Muscle layer of colon (tissue), 2 donors: ENCODE measurements around the gene FAM193A.
"Not testable (repeated sequence)": the region's sequence is repeated elsewhere in the genome, so short reads cannot be mapped to it uniquely, and the experiment has no call there.

Experiments
- H3K27ac ChIP-seq: one replicate; pipeline ENCODE4 v1.7.0; 2013; ENCODE audit warnings: low read depth, mild to moderate bottlenecking, low read length, moderate library complexity
- H3K27me3 ChIP-seq, 2 donors: one replicate each; pipeline ENCODE4 v1.7.0; 2013; ENCODE audit warnings: low read length in 2 of 2, mild to moderate bottlenecking in 2 of 2; ENCODE audit not compliant: insufficient read depth in 2 of 2, control insufficient read depth in 1 of 2
- H3K36me3 ChIP-seq: one replicate; pipeline ENCODE4 v1.7.0; 2013; ENCODE audit warnings: mild to moderate bottlenecking, low read length; ENCODE audit not compliant: insufficient read depth
- H3K4me1 ChIP-seq: one replicate; pipeline ENCODE4 v1.7.0; 2013; ENCODE audit warnings: mild to moderate bottlenecking, low read length; ENCODE audit not compliant: insufficient read depth
- H3K4me3 ChIP-seq, 2 donors: one replicate each; pipeline ENCODE4 v1.7.0; 2013; ENCODE audit warnings: low read length in 2 of 2, low read depth in 1 of 2, mild to moderate bottlenecking in 1 of 2, moderate library complexity in 1 of 2
- H3K9ac ChIP-seq: one replicate; pipeline ENCODE4 v1.7.0; 2013; ENCODE audit warnings: low read length
- H3K9me3 ChIP-seq: one replicate; pipeline ENCODE4 v1.7.0; 2013; ENCODE audit warnings: mild to moderate bottlenecking, low read length
- donor health status: abdominal sarcoma.
- donor health status: Adenocarcinoma of cecum.

FAM193A gene

GRCh38 chr4:2583092-2583491, 46.6 kb downstream of the FAM193A start:
- Histone ChIP-seq H3K9ac (no peak overlapping the region), H3K36me3 (no peaks in the 10 kb centered on the region), H3K27ac (no peak overlapping the region), H3K9me3 (no peaks in the 10 kb centered on the region), H3K27me3 (no peaks in the 10 kb centered on the region), H3K4me3 (no peak overlapping the region), H3K4me1 (peaks cover 32% of the 10 kb centered on the region)

GRCh38 chr4:2583517-2583916, 47.1 kb downstream of the FAM193A start:
- no peaks in the 10 kb centered on the region for H3K36me3 ChIP-seq
- H3K9me3 ChIP-seq: no peaks in the 10 kb centered on the region
- H3K27me3 ChIP-seq: no peaks in the 10 kb centered on the region
- H3K4me3 ChIP-seq: no peak overlapping the region
- no peak overlapping the region for H3K9ac ChIP-seq
- peaks cover 36% of the 10 kb centered on the region for H3K4me1 ChIP-seq
- H3K27ac ChIP-seq: no peak overlapping the region

GRCh38 chr4:2586502-2586901, 50.1 kb downstream of the FAM193A start:
- H3K36me3 ChIP-seq: no peaks in the 10 kb centered on the region
- H3K4me1 ChIP-seq: peaks cover 50% of the 10 kb centered on the region
- H3K27ac ChIP-seq: no peak overlapping the region
- H3K4me3 ChIP-seq: no peak overlapping the region
- H3K9ac ChIP-seq: no peak overlapping the region
- no peaks in the 10 kb centered on the region for H3K9me3 ChIP-seq
- no peaks in the 10 kb centered on the region for H3K27me3 ChIP-seq

GRCh38 chr4:2587213-2587823, 50.9 kb downstream of the FAM193A start:
- Histone ChIP-seq H3K36me3 (no peaks in the 10 kb centered on the region), H3K4me1 (peaks cover 51% of the 10 kb centered on the region), H3K27me3 (no peaks in the 10 kb centered on the region), H3K4me3 (no peak overlapping the region), H3K9me3 (no peaks in the 10 kb centered on the region), H3K9ac (no peak overlapping the region), H3K27ac (no peak overlapping the region)

- no peaks in the 10 kb centered on the region for H3K27me3 ChIP-seq
- H3K4me3 ChIP-seq: no peak overlapping the region
- peaks cover 51% of the 10 kb centered on the region for H3K4me1 ChIP-seq
- H3K9ac ChIP-seq: no peak overlapping the region
- no peak overlapping the region for H3K27ac ChIP-seq
- H3K9me3 ChIP-seq: no peaks in the 10 kb centered on the region
- no peaks in the 10 kb centered on the region for H3K36me3 ChIP-seq
These were observed 51.8 kb downstream of the FAM193A start for GRCh38 chr4:2588259-2588658.

GRCh38 chr4:2591189-2591588, 54.7 kb downstream of the FAM193A start:
- Histone ChIP-seq H3K27ac (no peak overlapping the region), H3K27me3 (no peaks in the 10 kb centered on the region), H3K9ac (no peak overlapping the region), H3K4me3 (no peak overlapping the region), H3K4me1 (peaks cover 62% of the 10 kb centered on the region), H3K9me3 (no peaks in the 10 kb centered on the region), H3K36me3 (peaks cover 3% of the 10 kb centered on the region)

- not testable (repeated sequence) for H3K9ac ChIP-seq, H3K9me3 ChIP-seq, H3K4me3 ChIP-seq, H3K27ac ChIP-seq, H3K27me3 ChIP-seq
- peaks cover 68% of the 10 kb centered on the region for H3K4me1 ChIP-seq
- H3K36me3 ChIP-seq: peaks cover 11% of the 10 kb centered on the region
These were observed 55.6 kb downstream of the FAM193A start for GRCh38 chr4:2592014-2592413.

GRCh38 chr4:2592572-2592971, 56.1 kb downstream of the FAM193A start:
- no peak overlapping the region for H3K9ac ChIP-seq
- H3K36me3 ChIP-seq: peaks cover 11% of the 10 kb centered on the region
- H3K27me3 ChIP-seq: no peaks in the 10 kb centered on the region
- H3K4me3 ChIP-seq: no peak overlapping the region
- peaks cover 68% of the 10 kb centered on the region for H3K4me1 ChIP-seq
- H3K9me3 ChIP-seq: no peaks in the 10 kb centered on the region
- H3K27ac ChIP-seq: no peak overlapping the region

GRCh38 chr4:2593003-2593402, 56.6 kb downstream of the FAM193A start:
- Histone ChIP-seq H3K4me1 (peaks cover 65% of the 10 kb centered on the region), H3K9me3 (no peaks in the 10 kb centered on the region), H3K27me3 (no peaks in the 10 kb centered on the region), H3K36me3 (peaks cover 11% of the 10 kb centered on the region), H3K9ac (no peak overlapping the region), H3K4me3 (no peak overlapping the region), H3K27ac (no peak overlapping the region)

- Histone ChIP-seq H3K27me3 (no peaks in the 10 kb centered on the region), H3K4me1 (peaks cover 66% of the 10 kb centered on the region), H3K9me3 (no peaks in the 10 kb centered on the region), H3K36me3 (peaks cover 11% of the 10 kb centered on the region), H3K9ac (no peak overlapping the region), H3K27ac (no peak overlapping the region), H3K4me3 (no peak overlapping the region)
These were observed 59.0 kb downstream of the FAM193A start for GRCh38 chr4:2595436-2595835.

GRCh38 chr4:2595952-2596552, 59.6 kb downstream of the FAM193A start:
- Histone ChIP-seq H3K27ac (no peak overlapping the region), H3K9ac (no peak overlapping the region), H3K27me3 (no peaks in the 10 kb centered on the region), H3K9me3 (no peaks in the 10 kb centered on the region), H3K4me3 (no peak overlapping the region), H3K4me1 (peaks cover 64% of the 10 kb centered on the region), H3K36me3 (peaks cover 11% of the 10 kb centered on the region)

GRCh38 chr4:2596611-2597010, 60.2 kb downstream of the FAM193A start:
- Histone ChIP-seq H3K9ac (no peak overlapping the region), H3K36me3 (peaks cover 11% of the 10 kb centered on the region), H3K27ac (no peak overlapping the region)

More at GRCh38 chr4:2596611-2597010, 60.2 kb downstream of the FAM193A start:
- no peaks in the 10 kb centered on the region for H3K9me3 ChIP-seq
- peaks cover 59% of the 10 kb centered on the region for H3K4me1 ChIP-seq
- H3K4me3 ChIP-seq: no peak overlapping the region
- no peaks in the 10 kb centered on the region for H3K27me3 ChIP-seq
